Islet of Langerhans (tissue), 1 donor: ENCODE results near the gene SIK3.

Experiments
- FAIRE-seq: peaks from one replicate; lab custom pipeline; 2011; peaks lifted over from hg19 to GRCh38; lab: Jason Lieb, UNC

The SIK3 gene

GRCh38 chr11:116864531-116864930 lies 233.7 kb downstream of the SIK3 start:
- FAIRE-seq = no peak

- no peak for FAIRE-seq
These were observed 235.3 kb downstream of the SIK3 start for GRCh38 chr11:116862951-116863350.

GRCh38 chr11:116862185-116862584 lies 236.0 kb downstream of the SIK3 start:
- FAIRE-seq = no peak

- FAIRE-seq = no peak
These were observed 236.7 kb downstream of the SIK3 start for GRCh38 chr11:116861539-116861938.

- no peak for FAIRE-seq
These were observed 237.9 kb downstream of the SIK3 start for GRCh38 chr11:116860303-116860702.

GRCh38 chr11:116859175-116859574 lies 239.1 kb downstream of the SIK3 start:
- no peak for FAIRE-seq

GRCh38 chr11:116857936-116858335 lies 240.3 kb downstream of the SIK3 start:
- no peak for FAIRE-seq

GRCh38 chr11:116857316-116857715 lies 240.9 kb downstream of the SIK3 start:
- no peak for FAIRE-seq

- no peak for FAIRE-seq
These were observed 241.8 kb downstream of the SIK3 start for GRCh38 chr11:116856423-116856822.

- FAIRE-seq = no peak
These were observed 242.8 kb downstream of the SIK3 start for GRCh38 chr11:116855413-116855812.

GRCh38 chr11:116853461-116854073 lies 244.7 kb downstream of the SIK3 start:
- no peak for FAIRE-seq

GRCh38 chr11:116852261-116853031 lies 245.8 kb downstream of the SIK3 start:
- FAIRE-seq = peak; percentile 24

GRCh38 chr11:116851626-116852025 lies 246.6 kb downstream of the SIK3 start:
- no peak for FAIRE-seq

GRCh38 chr11:116849486-116849885 lies 248.7 kb downstream of the SIK3 start:
- no peak for FAIRE-seq

GRCh38 chr11:116849060-116849459 lies 249.2 kb downstream of the SIK3 start:
- no peak for FAIRE-seq

- no peak for FAIRE-seq
These were observed 250.6 kb downstream of the SIK3 start for GRCh38 chr11:116847612-116848011.

GRCh38 chr11:116844722-116845121 lies 253.5 kb downstream of the SIK3 start:
- no peak for FAIRE-seq

GRCh38 chr11:116843661-116844060 lies 254.6 kb downstream of the SIK3 start:
- FAIRE-seq = no peak

GRCh38 chr11:116842909-116843308 lies 255.3 kb downstream of the SIK3 start:
- FAIRE-seq = no peak

- no peak for FAIRE-seq
These were observed 256.1 kb downstream of the SIK3 start for GRCh38 chr11:116842117-116842516.

GRCh38 chr11:116840746-116841296 lies 257.4 kb downstream of the SIK3 start:
- FAIRE-seq = no peak

GRCh38 chr11:116840224-116840745 lies 257.9 kb downstream of the SIK3 start:
- FAIRE-seq = no peak

- no peak for FAIRE-seq
These were observed 259.7 kb downstream of the SIK3 start for GRCh38 chr11:116838321-116839084.
